ENCODE measurements around the gene FBXL3. TPM values are rescaled to one million over a fixed set of nuclear protein-coding genes. Genes with fewer than 3 reads are reported as not detected.
A peak's percentile ranks its signal among the peaks of the same experiment; 100 is the strongest.
"Not testable (repeated sequence)": the region's sequence is repeated elsewhere in the genome, so short reads cannot be mapped to it uniquely, and the experiment has no call there.

Gene FBXL3
- total and polyA plus RNA-seq, 8 donors: 7.5 to 23.8 (median 14.5) TPM

- peaks cover 3 to 54% (median 9%) of the 10 kb centered on the region in 3 donors for H3K36me3 ChIP-seq
Measured at GRCh38 chr13:77009011-77009410, 17.9 kb downstream of the FBXL3 start.

GRCh38 chr13:77008337-77008736 lies 18.6 kb downstream of the FBXL3 start:
- DNase-seq; H3K27me3 ChIP-seq; H3K4me3 ChIP-seq; H3K4me1 ChIP-seq; H3K27ac ChIP-seq; H3K9me3 ChIP-seq; intact Hi-C loops (cut with DNase I); FAIRE-seq: not testable (repeated sequence)
- peak in 1 of 4 donors; percentile 41 for ATAC-seq
- peaks cover 5 to 47% (median 7%) of the 10 kb centered on the region in 3 donors for H3K36me3 ChIP-seq
- WGBS, 2 donors: 93 to 97% methylated on average over 4 of the region's 4 CpGs

More at GRCh38 chr13:77009011-77009410, 17.9 kb downstream of the FBXL3 start:
- intact Hi-C loops (cut with DNase I): no loop called here
- DNase-seq: no peak
- 90 to 99% methylated on average over 2 of the region's 2 CpGs for WGBS, 2 donors
- ATAC-seq: peak in 1 of 4 donors; percentile 56
- no peak overlapping the region for H3K27ac ChIP-seq
- no peak overlapping the region for H3K4me3 ChIP-seq
- no peaks in the 10 kb centered on the region for H3K9me3 ChIP-seq
- no peak for TF ChIP-seq CTCF (IDR thresholded peaks at IDR 0.05)
- H3K4me1 ChIP-seq: peaks cover 0 to 2% (median 0%) of the 10 kb centered on the region in 3 donors
- no peak for FAIRE-seq
- H3K27me3 ChIP-seq: no peaks in the 10 kb centered on the region

- ATAC-seq: peak; percentile 41 to 87 (median 74)
- H3K4me1 ChIP-seq: peaks cover 7 to 24% (median 20%) of the 10 kb centered on the region in 3 donors
- H3K36me3 ChIP-seq: peaks cover 0 to 13% (median 6%) of the 10 kb centered on the region in 3 donors
- TF ChIP-seq CTCF (IDR thresholded peaks at IDR 0.05): peak in 3 of 4 donors; percentile 22 to 53 (median 47)
- H3K4me3 ChIP-seq: no peak overlapping the region
- no peak overlapping the region for H3K27ac ChIP-seq
- 51 to 59% methylated on average over 7 of the region's 7 CpGs for WGBS, 2 donors
- intact Hi-C loops (cut with DNase I): no loop called here
- FAIRE-seq: peak; percentile 73
- no peak for DNase-seq
- no peaks in the 10 kb centered on the region for H3K27me3 ChIP-seq
- H3K9me3 ChIP-seq: no peaks in the 10 kb centered on the region
Measured at GRCh38 chr13:77002590-77003190, 24.3 kb downstream of the FBXL3 start.

- no peaks in the 10 kb centered on the region for H3K27me3 ChIP-seq
- no peak for FAIRE-seq
- H3K36me3 ChIP-seq: peaks cover 0 to 7% (median 3%) of the 10 kb centered on the region in 3 donors
- peak in 3 of 4 donors; percentile 35 to 59 (median 49) for ATAC-seq
- intact Hi-C loops (cut with DNase I): no loop called here
- peaks cover 7 to 24% (median 20%) of the 10 kb centered on the region in 3 donors for H3K4me1 ChIP-seq
- H3K9me3 ChIP-seq: no peaks in the 10 kb centered on the region
- no peak overlapping the region for H3K4me3 ChIP-seq
- WGBS, 2 donors: 30 to 32% methylated on average over 4 of the region's 4 CpGs
- no peak for DNase-seq
- no peak overlapping the region for H3K27ac ChIP-seq
- no peak for TF ChIP-seq CTCF (IDR thresholded peaks at IDR 0.05)
Measured at GRCh38 chr13:77001963-77002587, 24.9 kb downstream of the FBXL3 start.

- H3K36me3 ChIP-seq: peaks cover 0 to 3% (median 2%) of the 10 kb centered on the region in 3 donors
- intact Hi-C loops (cut with DNase I): no loop called here
- H3K27ac ChIP-seq: no peak overlapping the region
- 36 to 43% methylated on average over 4 of the region's 4 CpGs for WGBS, 2 donors
- H3K4me3 ChIP-seq: no peak overlapping the region
- no peak for DNase-seq
- no peak for TF ChIP-seq CTCF (IDR thresholded peaks at IDR 0.05)
- H3K4me1 ChIP-seq: peaks cover 7 to 24% (median 20%) of the 10 kb centered on the region in 3 donors
- FAIRE-seq: no peak
- ATAC-seq: peak in 2 of 4 donors; percentile 6 to 16
- H3K9me3 ChIP-seq: no peaks in the 10 kb centered on the region
- no peaks in the 10 kb centered on the region for H3K27me3 ChIP-seq
Measured at GRCh38 chr13:77001540-77001939, 25.4 kb downstream of the FBXL3 start.

All from pancreas (tissue), 10 donors.